ENCODE results near the gene HECTD4.

- no peak for TF ChIP-seq FOS (IDR thresholded peaks at IDR 0.05; ENCODE audit: low read depth, low read length)
- no peak for TF ChIP-seq CTCF (conservative IDR thresholded peaks at IDR 0.05; ENCODE audit: low read depth, low read length)
- no peak for TF ChIP-seq SMC3 (IDR thresholded peaks at IDR 0.05; ENCODE audit: low read depth, low read length)
Measured at GRCh38 chr12:112169966-112170365, 212.3 kb downstream of the HECTD4 start.

All from IMR-90 (cell line).